Measurements from ENCODE around the gene PKNOX2. TPM values are rescaled to one million over a fixed set of nuclear protein-coding genes. Genes with fewer than 3 reads are reported as not detected.

PKNOX2 gene
- total RNA-seq, 4 donors from 2014 or later = 1.5 to 8.2 (median 3.6) TPM

GRCh38 chr11:125372911-125373310 is 208.4 kb downstream of the PKNOX2 start:
- 88% methylated on average over 3 of the region's 3 CpGs for WGBS
- no peak overlapping the region for H3K27ac ChIP-seq

GRCh38 chr11:125373426-125374391 is 209.2 kb downstream of the PKNOX2 start:
- Histone ChIP-seq H3K9me3 (no peaks in the 10 kb centered on the region), H3K27ac (no peak overlapping the region), H3K27me3 (peaks cover 4% of the 10 kb centered on the region), H3K4me3 (no peak overlapping the region), H3K36me3 (no peaks in the 10 kb centered on the region), H3K4me1 (peaks cover 4% of the 10 kb centered on the region)
- TF ChIP-seq CTCF (IDR thresholded peaks at IDR 0.05) = no peak
- TF ChIP-seq EP300 (IDR thresholded peaks at IDR 0.05) = no peak
- no peak for TF ChIP-seq POLR2A (IDR thresholded peaks at IDR 0.05)
- no peak for TF ChIP-seq POLR2AphosphoS5 (IDR thresholded peaks at IDR 0.05)
- no peak for DNase-seq (ENCODE audit: low spot score in 2 of 2)
- WGBS = 87% methylated on average over 13 of the region's 13 CpGs

More at GRCh38 chr11:125372911-125373310, 208.4 kb downstream of the PKNOX2 start:
- no peak for DNase-seq (ENCODE audit: low spot score in 2 of 2)
- Histone ChIP-seq H3K36me3 (no peaks in the 10 kb centered on the region), H3K27me3 (peaks cover 4% of the 10 kb centered on the region), H3K9me3 (no peaks in the 10 kb centered on the region), H3K4me3 (no peak overlapping the region), H3K4me1 (peaks cover 4% of the 10 kb centered on the region)
- no peak for TF ChIP-seq EP300 (IDR thresholded peaks at IDR 0.05)
- no peak for TF ChIP-seq POLR2AphosphoS5 (IDR thresholded peaks at IDR 0.05)
- TF ChIP-seq POLR2A (IDR thresholded peaks at IDR 0.05) = no peak
- no peak for TF ChIP-seq CTCF (IDR thresholded peaks at IDR 0.05)

GRCh38 chr11:125374398-125374797 is 209.8 kb downstream of the PKNOX2 start:
- no peaks in the 10 kb centered on the region for H3K36me3 ChIP-seq
- peaks cover 4% of the 10 kb centered on the region for H3K4me1 ChIP-seq
- no peak for DNase-seq (ENCODE audit: low spot score in 2 of 2)
- peaks cover 4% of the 10 kb centered on the region for H3K27me3 ChIP-seq
- WGBS = 87% methylated on average over 3 of the region's 4 CpGs
- no peak overlapping the region for H3K27ac ChIP-seq
- H3K4me3 ChIP-seq = no peak overlapping the region
- H3K9me3 ChIP-seq = no peaks in the 10 kb centered on the region
- no peak for TF ChIP-seq POLR2A (IDR thresholded peaks at IDR 0.05)
- no peak for TF ChIP-seq CTCF (IDR thresholded peaks at IDR 0.05)
- no peak for TF ChIP-seq EP300 (IDR thresholded peaks at IDR 0.05)
- no peak for TF ChIP-seq POLR2AphosphoS5 (IDR thresholded peaks at IDR 0.05)

- WGBS = 84% methylated on average over 6 of the region's 6 CpGs
- Histone ChIP-seq H3K27me3 (peaks cover 4% of the 10 kb centered on the region), H3K27ac (no peak overlapping the region)
These were observed 210.6 kb downstream of the PKNOX2 start for GRCh38 chr11:125375146-125375545.

More at GRCh38 chr11:125375146-125375545, 210.6 kb downstream of the PKNOX2 start:
- Histone ChIP-seq H3K4me3 (no peak overlapping the region), H3K36me3 (no peaks in the 10 kb centered on the region), H3K9me3 (no peaks in the 10 kb centered on the region), H3K4me1 (peaks cover 4% of the 10 kb centered on the region)
- no peak for TF ChIP-seq POLR2A (IDR thresholded peaks at IDR 0.05)
- no peak for TF ChIP-seq CTCF (IDR thresholded peaks at IDR 0.05)
- TF ChIP-seq POLR2AphosphoS5 (IDR thresholded peaks at IDR 0.05) = no peak
- no peak for TF ChIP-seq EP300 (IDR thresholded peaks at IDR 0.05)
- no peak for DNase-seq (ENCODE audit: low spot score in 2 of 2)

Measured in suprapubic skin (tissue), 4 donors.